GM12878 (cell line): ENCODE results near the gene ARHGAP40. TPM values are rescaled to one million over a fixed set of nuclear protein-coding genes. Genes with fewer than 3 reads are reported as not detected.

Source experiments
- ATAC-seq: fragments of 200-7000 bp; cut with Tn5 transposase; 3 replicates; pipeline ENCODE4 v1.9.1; 2020; ENCODE audit warnings: mild to moderate bottlenecking, moderate library complexity
- BruUV-seq: library from RNA; stranded (reverse); fragments of 400-500 nt; replicated peaks from 2 replicates; lab custom pipeline; 2021; lab: Mats Ljungman, UMichigan
- CTCF ChIA-PET: fragments of 300-600 bp; sonication (Branson Sonifier 250); formaldehyde crosslinking; extraction: SDS; loops from one replicate; lab custom pipeline; 2021; ENCODE audit warnings: inconsistent platforms; lab: Yijun Ruan, JAX
- POLR2A ChIA-PET: fragments of 350-600 bp; formaldehyde crosslinking; extraction: SDS; loops from one replicate; lab custom pipeline; 2021; ENCODE audit warnings: inconsistent platforms; lab: Charles Lee
- RAD21 ChIA-PET: fragments of 300-600 bp; sonication (Branson Sonifier 250); formaldehyde crosslinking; loops from one replicate; lab custom pipeline; 2023; ENCODE audit warnings: antibody characterized with exemption; ENCODE audit not compliant: unreplicated experiment; lab: Charles Lee
- SMC1A ChIA-PET: fragments of 300-600 bp; sonication (Branson Sonifier 250); formaldehyde crosslinking; loops from one replicate; lab custom pipeline; 2023; ENCODE audit not compliant: unreplicated experiment, uncharacterized antibody; lab: Charles Lee
- DNase-seq: peaks from one replicate; pipeline ENCODE4 v3.0.0-alpha.2; 2011; ENCODE audit warnings: low read depth, low spot score
- FAIRE-seq: peaks from 3 replicates; lab custom pipeline; 2011; peaks lifted over from hg19 to GRCh38; lab: Jason Lieb, UNC
- H2AFZ ChIP-seq: 2 replicates; pipeline ENCODE4 v1.6.0; 2011; ENCODE audit warnings: low read depth, low read length, control low read depth; ENCODE audit not compliant: control insufficient read depth
- H3K27ac ChIP-seq: 2 replicates; pipeline ENCODE4 v1.5.1; 2011; ENCODE audit warnings: control low read depth; ENCODE audit not compliant: control insufficient read depth, insufficient read depth
- H3K27me3 ChIP-seq, 2 experiments: replicated peaks in 1 of 2; 2 replicates each; pipeline versions ENCODE4 v1.6.0 to v1.6.1; 2011; ENCODE audit warnings: low read length in 1 of 2; ENCODE audit not compliant: control insufficient read depth in 2 of 2, insufficient read depth in 2 of 2
- H3K36me3 ChIP-seq, 2 experiments: 2 replicates each; pipeline ENCODE4 v1.5.1; 2011; ENCODE audit warnings: low read length in 1 of 2; ENCODE audit not compliant: control insufficient read depth in 2 of 2, insufficient read depth in 2 of 2
- H3K4me1 ChIP-seq: 2 replicates; pipeline ENCODE4 v1.6.1; 2011; ENCODE audit warnings: mild to moderate bottlenecking, low read length, moderate library complexity, mixed read lengths; ENCODE audit not compliant: control insufficient read depth, insufficient read depth
- H3K4me2 ChIP-seq: 2 replicates; pipeline ENCODE4 v1.6.0; 2011; ENCODE audit warnings: control low read depth; ENCODE audit not compliant: control insufficient read depth, insufficient read depth
- H3K4me3 ChIP-seq: fragments of 200-600 bp; sonication (generic); 2 replicates; pipeline ENCODE4 v1.5.1; 2016
- H3K79me2 ChIP-seq: 2 replicates; pipeline ENCODE4 v1.6.0; 2011; ENCODE audit warnings: low read length; ENCODE audit not compliant: control insufficient read depth, insufficient read depth
- H3K9ac ChIP-seq: 2 replicates; pipeline ENCODE4 v1.8.0; 2011; ENCODE audit warnings: low read length, control low read depth, mixed read lengths; ENCODE audit not compliant: control insufficient read depth, insufficient read depth
- H3K9me3 ChIP-seq: replicated peaks from 3 replicates; pipeline ENCODE4 v1.5.1; 2011; ENCODE audit warnings: mild to moderate bottlenecking, low read length; ENCODE audit not compliant: control insufficient read depth, insufficient read depth
- H4K20me1 ChIP-seq: 2 replicates; pipeline ENCODE4 v1.6.0; 2011; ENCODE audit not compliant: control insufficient read depth, insufficient read depth
- CHD1 ChIP-seq: IDR thresholded peaks from 2 replicates; pipeline ENCODE4 v1.6.1; 2012; ENCODE audit warnings: low read depth, low read length, improper control_type of control experiment
- ZNF24 ChIP-seq: fragments of 450-650 bp; IDR thresholded peaks from 2 replicates; pipeline ENCODE4 v1.6.1; 2017; ENCODE audit warnings: antibody characterized with exemption, mild to moderate bottlenecking
- WGBS: methylation state at CpG from one replicate; pipeline ENCODE4 v1.1.6; 2016; ENCODE audit warnings: low lambda C conversion rate; ENCODE audit not compliant: insufficient replicate concordance, insufficient coverage; ENCODE audit errors: missing lambda C conversion rate; 5-methylcytosine and 5-hydroxymethylcytosine counted together
- in situ Hi-C: fragments of 300-500 bp; cut with MboI; formaldehyde crosslinking; loops from 9 replicates; pipeline ENCODE4 v1.14.3; 2018; ENCODE audit warnings: mixed read lengths
- intact Hi-C: fragments of 100-400 bp; cut with micrococcal nuclease; formaldehyde crosslinking; loops from one replicate; pipeline ENCODE4 v1.14.2; 2022; ENCODE audit not compliant: unreplicated experiment
- polyA plus RNA-seq, 11 experiments: library from polyadenylated mRNA; depleted of rRNA in 4 of 11; unstranded in 6 of 11; stranded (reverse) in 5 of 11; fragments of >200 nt; fragmentation: Nextera tagmentation in 4 of 11; fragmentation: Illumina TruSeq in 1 of 11; extraction: Ambion mirVana in 4 of 11; extraction: Trizol in 1 of 11; gene quantifications; 1 replicate in 1 of 11; 2 replicates in 10 of 11; pipeline versions ENCODE4 v1.2.1 to v1.2.3, GENCODE V29; 2011 to 2016; ENCODE audit warnings: inconsistent platforms in 2 of 11, missing spikeins in 2 of 11, low read depth in 1 of 11
- total RNA-seq, 4 experiments: library from RNA; depleted of rRNA in 3 of 4; stranded (reverse); fragments of >200 nt in 3 of 4; fragmentation: Illumina TruSeq in 1 of 4; extraction: Trizol in 1 of 4; gene quantifications; 2 replicates each; pipeline versions ENCODE4 v1.2.1 to v1.2.3, GENCODE V29; 2013 to 2021
- TF ChIP-seq, protein P1 (sequence below): fragments of 450-650 bp; IDR thresholded peaks from 2 replicates; pipeline ENCODE4 v1.6.1; 2018; ENCODE audit warnings: borderline replicate concordance, mild to moderate bottlenecking; ENCODE audit not compliant: partially characterized antibody
- TF ChIP-seq, protein P2 (sequence below): IDR thresholded peaks from 2 replicates; pipeline ENCODE4 v1.6.1; 2012; ENCODE audit warnings: low read length, inconsistent platforms

Gene ARHGAP40
- total and polyA plus RNA-seq, 10 of the 15 experiments (the other 5 are each of a cell fraction or from before 2014, with no cell fraction given), result 0.06 to 0.07 TPM; not detected in 8

DNA sequence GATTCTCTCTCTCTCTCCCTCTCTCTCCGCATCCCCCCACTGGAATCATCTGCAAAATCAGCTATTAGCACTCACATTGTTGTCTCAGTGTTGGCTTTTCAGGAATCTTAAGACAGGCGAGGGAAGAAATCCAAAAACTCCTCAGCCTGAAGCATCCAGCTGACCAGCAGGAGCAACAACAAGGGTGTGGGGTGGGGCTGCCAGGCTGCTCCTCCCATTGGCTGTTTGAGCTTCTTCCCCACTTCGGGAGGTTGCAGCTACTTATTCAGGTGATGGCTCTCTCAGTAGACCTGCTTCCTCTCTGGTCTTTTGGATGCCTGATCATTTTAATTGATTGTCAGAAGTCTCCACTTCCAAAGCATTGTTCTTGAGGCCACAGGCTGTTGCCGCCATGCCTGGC is 98.5 kb downstream of the ARHGAP40 start:
- in situ Hi-C loops, result no loop called here
- CTCF ChIA-PET, result no interaction called here
- no peak overlapping the region for H3K9ac ChIP-seq
- no peak overlapping the region for H2AFZ ChIP-seq
- no peaks in the 10 kb centered on the region for H3K79me2 ChIP-seq
- POLR2A ChIA-PET, result no interaction called here
- no peak overlapping the region for H3K27ac ChIP-seq
- no peak for ATAC-seq
- H3K4me3 ChIP-seq, result no peak overlapping the region
- TF ChIP-seq ZNF24 (no peak), CHD1 (no peak)
- TF ChIP-seq, protein P1, sequence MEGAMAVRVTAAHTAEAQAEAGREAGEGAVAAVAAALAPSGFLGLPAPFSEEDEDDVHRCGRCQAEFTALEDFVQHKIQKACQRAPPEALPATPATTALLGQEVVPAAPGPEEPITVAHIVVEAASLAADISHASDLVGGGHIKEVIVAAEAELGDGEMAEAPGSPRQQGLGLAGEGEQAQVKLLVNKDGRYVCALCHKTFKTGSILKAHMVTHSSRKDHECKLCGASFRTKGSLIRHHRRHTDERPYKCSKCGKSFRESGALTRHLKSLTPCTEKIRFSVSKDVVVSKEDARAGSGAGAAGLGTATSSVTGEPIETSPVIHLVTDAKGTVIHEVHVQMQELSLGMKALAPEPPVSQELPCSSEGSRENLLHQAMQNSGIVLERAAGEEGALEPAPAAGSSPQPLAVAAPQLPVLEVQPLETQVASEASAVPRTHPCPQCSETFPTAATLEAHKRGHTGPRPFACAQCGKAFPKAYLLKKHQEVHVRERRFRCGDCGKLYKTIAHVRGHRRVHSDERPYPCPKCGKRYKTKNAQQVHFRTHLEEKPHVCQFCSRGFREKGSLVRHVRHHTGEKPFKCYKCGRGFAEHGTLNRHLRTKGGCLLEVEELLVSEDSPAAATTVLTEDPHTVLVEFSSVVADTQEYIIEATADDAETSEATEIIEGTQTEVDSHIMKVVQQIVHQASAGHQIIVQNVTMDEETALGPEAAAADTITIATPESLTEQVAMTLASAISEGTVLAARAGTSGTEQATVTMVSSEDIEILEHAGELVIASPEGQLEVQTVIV, result no peak
- TF ChIP-seq, protein P2, sequence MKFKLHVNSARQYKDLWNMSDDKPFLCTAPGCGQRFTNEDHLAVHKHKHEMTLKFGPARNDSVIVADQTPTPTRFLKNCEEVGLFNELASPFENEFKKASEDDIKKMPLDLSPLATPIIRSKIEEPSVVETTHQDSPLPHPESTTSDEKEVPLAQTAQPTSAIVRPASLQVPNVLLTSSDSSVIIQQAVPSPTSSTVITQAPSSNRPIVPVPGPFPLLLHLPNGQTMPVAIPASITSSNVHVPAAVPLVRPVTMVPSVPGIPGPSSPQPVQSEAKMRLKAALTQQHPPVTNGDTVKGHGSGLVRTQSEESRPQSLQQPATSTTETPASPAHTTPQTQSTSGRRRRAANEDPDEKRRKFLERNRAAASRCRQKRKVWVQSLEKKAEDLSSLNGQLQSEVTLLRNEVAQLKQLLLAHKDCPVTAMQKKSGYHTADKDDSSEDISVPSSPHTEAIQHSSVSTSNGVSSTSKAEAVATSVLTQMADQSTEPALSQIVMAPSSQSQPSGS, result no peak
- no peak overlapping the region for H3K4me2 ChIP-seq
- BruUV-seq, result no TSS peak
- H3K9me3 ChIP-seq, result no peaks in the 10 kb centered on the region
- H4K20me1 ChIP-seq, result no peaks in the 10 kb centered on the region
- H3K27me3 ChIP-seq, result peaks cover 2 to 7% of the 10 kb centered on the region in 2 experiments; a peak in 3 of 4 replicates
- no peak for FAIRE-seq
- RAD21 ChIA-PET, result no interaction called here
- SMC1A ChIA-PET, result no interaction called here
- WGBS, result 14% methylated on average over 4 of the region's 4 CpGs
- intact Hi-C loops, result no loop called here
- no peaks in the 10 kb centered on the region for H3K36me3 ChIP-seq
- DNase-seq, result no peak
- H3K4me1 ChIP-seq, result no peaks in the 10 kb centered on the region

Other genes with a start within 250 kb of the ARHGAP40 start
- 22.9 and 24.4 TPM in 2 replicates for gene SNHG17, start 166.5 kb upstream of the ARHGAP40 start, total RNA-seq (2014; rRNA removed)
- 22.9 and 23.9 TPM in 2 replicates for gene SNHG17, start 166.5 kb upstream of the ARHGAP40 start, total RNA-seq (2014; rRNA removed; fragmentation: Illumina TruSeq; extraction: Trizol)
- gene SNHG17, start 166.5 kb upstream of the ARHGAP40 start, total RNA-seq (2021), result 50.3 and 63.0 TPM in 2 replicates
- gene SNHG17, start 166.5 kb upstream of the ARHGAP40 start, polyA plus RNA-seq (2011; rRNA removed), result 23.5 and 33.9 TPM in 2 replicates
- gene SNHG17, start 166.5 kb upstream of the ARHGAP40 start, polyA plus RNA-seq (2014; fragmentation: Illumina TruSeq; extraction: Trizol), result 15.3 and 20.8 TPM in 2 replicates
- gene SNHG17, start 166.5 kb upstream of the ARHGAP40 start, polyA plus RNA-seq (2014; fragmentation: Nextera tagmentation; extraction: Ambion mirVana), result 10 to 100 TPM; 25.6 to 33.9 TPM
- gene SNHG17, start 166.5 kb upstream of the ARHGAP40 start, polyA plus RNA-seq (2014; rRNA removed), result 62.2 and 69.4 TPM in 2 replicates
- 10 to 100 TPM; 45.8 to 47.3 TPM for gene SNHG17, start 166.5 kb upstream of the ARHGAP40 start, polyA plus RNA-seq (2016; fragmentation: Nextera tagmentation; extraction: Ambion mirVana)
- 17.9 and 20.8 TPM in 2 replicates for gene RALGAPB, start 129.0 kb upstream of the ARHGAP40 start, total RNA-seq (2014; rRNA removed)
- 17.3 and 17.6 TPM in 2 replicates for gene RALGAPB, start 129.0 kb upstream of the ARHGAP40 start, total RNA-seq (2014; rRNA removed; fragmentation: Illumina TruSeq; extraction: Trizol)
- gene RALGAPB, start 129.0 kb upstream of the ARHGAP40 start, total RNA-seq (2021), result 19.6 and 21.4 TPM in 2 replicates
- gene RALGAPB, start 129.0 kb upstream of the ARHGAP40 start, polyA plus RNA-seq (2011; rRNA removed), result 18.1 and 19.4 TPM in 2 replicates
- 23.2 and 30.7 TPM in 2 replicates for gene RALGAPB, start 129.0 kb upstream of the ARHGAP40 start, polyA plus RNA-seq (2014; fragmentation: Illumina TruSeq; extraction: Trizol)
- gene RALGAPB, start 129.0 kb upstream of the ARHGAP40 start, polyA plus RNA-seq (2014; fragmentation: Nextera tagmentation; extraction: Ambion mirVana), result 1 to 10 TPM; 3.7 to 4.2 TPM
- 13.6 and 14.9 TPM in 2 replicates for gene RALGAPB, start 129.0 kb upstream of the ARHGAP40 start, polyA plus RNA-seq (2014; rRNA removed)
- gene RALGAPB, start 129.0 kb upstream of the ARHGAP40 start, polyA plus RNA-seq (2016; fragmentation: Nextera tagmentation; extraction: Ambion mirVana), result 10 to 100 TPM; 11.5 to 11.7 TPM
- not detected in 2 replicates for gene ADIG, start 20.6 kb upstream of the ARHGAP40 start, total RNA-seq (2014; rRNA removed)
- not detected in 2 replicates for gene ADIG, start 20.6 kb upstream of the ARHGAP40 start, total RNA-seq (2014; rRNA removed; fragmentation: Illumina TruSeq; extraction: Trizol)
- not detected in 2 replicates for gene ADIG, start 20.6 kb upstream of the ARHGAP40 start, total RNA-seq (2021)
- not detected in 2 replicates for gene ADIG, start 20.6 kb upstream of the ARHGAP40 start, polyA plus RNA-seq (2011; rRNA removed)
- gene ADIG, start 20.6 kb upstream of the ARHGAP40 start, polyA plus RNA-seq (2014; fragmentation: Illumina TruSeq; extraction: Trizol), result not detected in 2 replicates
- gene ADIG, start 20.6 kb upstream of the ARHGAP40 start, polyA plus RNA-seq (2014; fragmentation: Nextera tagmentation; extraction: Ambion mirVana), result not detected
- gene ADIG, start 20.6 kb upstream of the ARHGAP40 start, polyA plus RNA-seq (2014; rRNA removed), result not detected in 2 replicates
- gene ADIG, start 20.6 kb upstream of the ARHGAP40 start, polyA plus RNA-seq (2016; fragmentation: Nextera tagmentation; extraction: Ambion mirVana), result not detected
- gene SLC32A1, start 122.7 kb downstream of the ARHGAP40 start, total RNA-seq (2014; rRNA removed), result not detected in 2 replicates
- not detected in 2 replicates for gene SLC32A1, start 122.7 kb downstream of the ARHGAP40 start, total RNA-seq (2014; rRNA removed; fragmentation: Illumina TruSeq; extraction: Trizol)
- gene SLC32A1, start 122.7 kb downstream of the ARHGAP40 start, total RNA-seq (2021), result not detected in 2 replicates
- not detected in 2 replicates for gene SLC32A1, start 122.7 kb downstream of the ARHGAP40 start, polyA plus RNA-seq (2011; rRNA removed)
- not detected in 2 replicates for gene SLC32A1, start 122.7 kb downstream of the ARHGAP40 start, polyA plus RNA-seq (2014; fragmentation: Illumina TruSeq; extraction: Trizol)
- gene SLC32A1, start 122.7 kb downstream of the ARHGAP40 start, polyA plus RNA-seq (2014; fragmentation: Nextera tagmentation; extraction: Ambion mirVana), result not detected
- not detected in 2 replicates for gene SLC32A1, start 122.7 kb downstream of the ARHGAP40 start, polyA plus RNA-seq (2014; rRNA removed)
- gene SLC32A1, start 122.7 kb downstream of the ARHGAP40 start, polyA plus RNA-seq (2016; fragmentation: Nextera tagmentation; extraction: Ambion mirVana), result not detected
- 8.1 and 9.4 TPM in 2 replicates for gene ACTR5, start 146.7 kb downstream of the ARHGAP40 start, total RNA-seq (2014; rRNA removed)
- gene ACTR5, start 146.7 kb downstream of the ARHGAP40 start, total RNA-seq (2014; rRNA removed; fragmentation: Illumina TruSeq; extraction: Trizol), result 6.0 and 6.2 TPM in 2 replicates
- gene ACTR5, start 146.7 kb downstream of the ARHGAP40 start, total RNA-seq (2021), result 8.6 and 8.9 TPM in 2 replicates
- 12.2 and 14.7 TPM in 2 replicates for gene ACTR5, start 146.7 kb downstream of the ARHGAP40 start, polyA plus RNA-seq (2011; rRNA removed)
- gene ACTR5, start 146.7 kb downstream of the ARHGAP40 start, polyA plus RNA-seq (2014; fragmentation: Illumina TruSeq; extraction: Trizol), result 7.0 and 7.4 TPM in 2 replicates
- 1 to 10 TPM in 1 of 2 experiments, under 1 TPM in 1; 0.52 to 1.7 TPM for gene ACTR5, start 146.7 kb downstream of the ARHGAP40 start, polyA plus RNA-seq (2014; fragmentation: Nextera tagmentation; extraction: Ambion mirVana)
- 10.7 and 10.9 TPM in 2 replicates for gene ACTR5, start 146.7 kb downstream of the ARHGAP40 start, polyA plus RNA-seq (2014; rRNA removed)
- gene ACTR5, start 146.7 kb downstream of the ARHGAP40 start, polyA plus RNA-seq (2016; fragmentation: Nextera tagmentation; extraction: Ambion mirVana), result 10 to 100 TPM in 1 of 2 experiments, 1 to 10 TPM in 1; 9.0 to 12.7 TPM
- 81.0 and 83.9 TPM in 2 replicates for gene PPP1R16B, start 203.9 kb downstream of the ARHGAP40 start, total RNA-seq (2014; rRNA removed)
- gene PPP1R16B, start 203.9 kb downstream of the ARHGAP40 start, total RNA-seq (2014; rRNA removed; fragmentation: Illumina TruSeq; extraction: Trizol), result 63.2 and 66.5 TPM in 2 replicates
- 89.9 and 90.2 TPM in 2 replicates for gene PPP1R16B, start 203.9 kb downstream of the ARHGAP40 start, total RNA-seq (2021)
- gene PPP1R16B, start 203.9 kb downstream of the ARHGAP40 start, polyA plus RNA-seq (2011; rRNA removed), result 48.4 and 66.8 TPM in 2 replicates
- gene PPP1R16B, start 203.9 kb downstream of the ARHGAP40 start, polyA plus RNA-seq (2014; fragmentation: Illumina TruSeq; extraction: Trizol), result 54.4 and 64.6 TPM in 2 replicates
- 10 to 100 TPM; 13.4 to 14.2 TPM for gene PPP1R16B, start 203.9 kb downstream of the ARHGAP40 start, polyA plus RNA-seq (2014; fragmentation: Nextera tagmentation; extraction: Ambion mirVana)
- gene PPP1R16B, start 203.9 kb downstream of the ARHGAP40 start, polyA plus RNA-seq (2014; rRNA removed), result 61.4 and 61.5 TPM in 2 replicates
- gene PPP1R16B, start 203.9 kb downstream of the ARHGAP40 start, polyA plus RNA-seq (2016; fragmentation: Nextera tagmentation; extraction: Ambion mirVana), result 10 to 100 TPM; 72.2 to 77.5 TPM